Esophagus muscularis mucosa (tissue), 4 donors: Measurements from ENCODE around the gene GABRD.

Experiments used
- EP300 ChIP-seq: sonication (generic); formaldehyde crosslinking; IDR thresholded peaks from one replicate; pipeline ENCODE4 v1.6.1; 2017; ENCODE audit warnings: antibody characterized with exemption
- POLR2A ChIP-seq: fragments of 450-650 bp; IDR thresholded peaks from one replicate; pipeline ENCODE4 v1.6.1; 2017; ENCODE audit warnings: antibody characterized with exemption, moderate library complexity, mild to moderate bottlenecking, low read depth
- TF ChIP-seq, protein P1 (sequence below), 3 experiments: fragments of 200-600 bp in 2 of 3; fragments of 450-650 bp in 1 of 3; sonication (generic) in 2 of 3; IDR thresholded peaks; one replicate each; pipeline ENCODE4 v1.5.1; 2017 to 2019; ENCODE audit warnings: antibody characterized with exemption in 3 of 3, mild to moderate bottlenecking in 2 of 3, moderate library complexity in 1 of 3

GRCh38 chr1:2037314-2037979, 18.3 kb downstream of the GABRD start:
- TF ChIP-seq POLR2A (no peak), EP300 (no peak)
- TF ChIP-seq, protein P1, sequence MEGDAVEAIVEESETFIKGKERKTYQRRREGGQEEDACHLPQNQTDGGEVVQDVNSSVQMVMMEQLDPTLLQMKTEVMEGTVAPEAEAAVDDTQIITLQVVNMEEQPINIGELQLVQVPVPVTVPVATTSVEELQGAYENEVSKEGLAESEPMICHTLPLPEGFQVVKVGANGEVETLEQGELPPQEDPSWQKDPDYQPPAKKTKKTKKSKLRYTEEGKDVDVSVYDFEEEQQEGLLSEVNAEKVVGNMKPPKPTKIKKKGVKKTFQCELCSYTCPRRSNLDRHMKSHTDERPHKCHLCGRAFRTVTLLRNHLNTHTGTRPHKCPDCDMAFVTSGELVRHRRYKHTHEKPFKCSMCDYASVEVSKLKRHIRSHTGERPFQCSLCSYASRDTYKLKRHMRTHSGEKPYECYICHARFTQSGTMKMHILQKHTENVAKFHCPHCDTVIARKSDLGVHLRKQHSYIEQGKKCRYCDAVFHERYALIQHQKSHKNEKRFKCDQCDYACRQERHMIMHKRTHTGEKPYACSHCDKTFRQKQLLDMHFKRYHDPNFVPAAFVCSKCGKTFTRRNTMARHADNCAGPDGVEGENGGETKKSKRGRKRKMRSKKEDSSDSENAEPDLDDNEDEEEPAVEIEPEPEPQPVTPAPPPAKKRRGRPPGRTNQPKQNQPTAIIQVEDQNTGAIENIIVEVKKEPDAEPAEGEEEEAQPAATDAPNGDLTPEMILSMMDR (IDR thresholded peaks at IDR 0.05): no peak
